Measurements from ENCODE around the gene RARA.

DNA sequence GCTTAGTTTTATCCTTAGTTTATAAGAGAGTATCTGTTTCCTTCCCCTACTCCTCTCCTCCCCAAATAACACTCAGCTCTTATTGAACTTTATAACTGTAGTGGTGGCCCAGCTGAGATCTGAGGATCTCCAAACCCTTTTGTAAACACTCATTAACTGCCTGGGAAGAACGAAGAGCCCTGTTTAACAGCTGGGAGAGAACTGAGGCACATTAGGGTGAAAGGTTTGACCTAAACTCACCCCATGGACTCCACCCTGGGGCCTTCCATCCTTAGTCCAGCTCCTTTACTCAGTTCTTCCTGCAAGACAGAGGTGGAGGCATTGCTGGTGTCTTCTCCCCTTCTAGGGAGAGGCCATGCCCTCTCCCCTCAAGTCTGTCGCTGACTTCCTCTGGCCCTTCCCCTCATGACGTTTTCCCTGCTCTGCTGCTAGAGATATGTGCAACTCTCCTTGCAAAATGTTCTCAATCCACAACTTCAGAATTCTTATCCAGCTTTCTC is 1.2 kb upstream of the RARA start:
- TF ChIP-seq, protein P1, sequence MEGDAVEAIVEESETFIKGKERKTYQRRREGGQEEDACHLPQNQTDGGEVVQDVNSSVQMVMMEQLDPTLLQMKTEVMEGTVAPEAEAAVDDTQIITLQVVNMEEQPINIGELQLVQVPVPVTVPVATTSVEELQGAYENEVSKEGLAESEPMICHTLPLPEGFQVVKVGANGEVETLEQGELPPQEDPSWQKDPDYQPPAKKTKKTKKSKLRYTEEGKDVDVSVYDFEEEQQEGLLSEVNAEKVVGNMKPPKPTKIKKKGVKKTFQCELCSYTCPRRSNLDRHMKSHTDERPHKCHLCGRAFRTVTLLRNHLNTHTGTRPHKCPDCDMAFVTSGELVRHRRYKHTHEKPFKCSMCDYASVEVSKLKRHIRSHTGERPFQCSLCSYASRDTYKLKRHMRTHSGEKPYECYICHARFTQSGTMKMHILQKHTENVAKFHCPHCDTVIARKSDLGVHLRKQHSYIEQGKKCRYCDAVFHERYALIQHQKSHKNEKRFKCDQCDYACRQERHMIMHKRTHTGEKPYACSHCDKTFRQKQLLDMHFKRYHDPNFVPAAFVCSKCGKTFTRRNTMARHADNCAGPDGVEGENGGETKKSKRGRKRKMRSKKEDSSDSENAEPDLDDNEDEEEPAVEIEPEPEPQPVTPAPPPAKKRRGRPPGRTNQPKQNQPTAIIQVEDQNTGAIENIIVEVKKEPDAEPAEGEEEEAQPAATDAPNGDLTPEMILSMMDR (IDR thresholded peaks at IDR 0.05), result no peak
- TF ChIP-seq POLR2A (IDR thresholded peaks at IDR 0.05; ENCODE audit: low read depth) (no peak), POLR2AphosphoS5 (IDR thresholded peaks at IDR 0.05) (no peak), EP300 (IDR thresholded peaks at IDR 0.05) (no peak)
